DMS 273 (cell line): ENCODE measurements around the gene KLHL35.

Experiments
- DNase-seq: peaks from one replicate; lab custom pipeline; 2025; ENCODE audit not compliant: unreplicated experiment; lab: John Stamatoyannopoulos, UW

The KLHL35 gene

GRCh38 chr11:75469785-75470405, 36.9 kb upstream of the KLHL35 start:
- DNase-seq: no peak

GRCh38 chr11:75468534-75469340, 35.7 kb upstream of the KLHL35 start:
- no peak for DNase-seq

- no peak for DNase-seq
These were observed 34.9 kb upstream of the KLHL35 start for GRCh38 chr11:75467881-75468280.

GRCh38 chr11:75467311-75467710, 34.3 kb upstream of the KLHL35 start:
- no peak for DNase-seq

- DNase-seq: no peak
These were observed 32.9 kb upstream of the KLHL35 start for GRCh38 chr11:75465701-75466531.

GRCh38 chr11:75463106-75463774, 30.2 kb upstream of the KLHL35 start:
- no peak for DNase-seq

GRCh38 chr11:75462117-75462653, 29.2 kb upstream of the KLHL35 start:
- no peak for DNase-seq

- DNase-seq: no peak
These were observed 28.1 kb upstream of the KLHL35 start for GRCh38 chr11:75461151-75461550.

GRCh38 chr11:75456596-75457183, 23.7 kb upstream of the KLHL35 start:
- no peak for DNase-seq

GRCh38 chr11:75454987-75455386, 22.0 kb upstream of the KLHL35 start:
- DNase-seq: no peak

- no peak for DNase-seq
These were observed 21.1 kb upstream of the KLHL35 start for GRCh38 chr11:75453916-75454655.

- peak; percentile 39 for DNase-seq
These were observed 18.1 kb upstream of the KLHL35 start for GRCh38 chr11:75450826-75451821.

- DNase-seq: no peak
These were observed 17.2 kb upstream of the KLHL35 start for GRCh38 chr11:75450236-75450635.

GRCh38 chr11:75449776-75450175, 16.8 kb upstream of the KLHL35 start:
- DNase-seq: no peak

GRCh38 chr11:75449271-75449670, 16.3 kb upstream of the KLHL35 start:
- no peak for DNase-seq

GRCh38 chr11:75447415-75447814, 14.4 kb upstream of the KLHL35 start:
- DNase-seq: no peak

GRCh38 chr11:75445315-75445953, 12.4 kb upstream of the KLHL35 start:
- DNase-seq: peak; percentile 81

GRCh38 chr11:75443043-75443442, 10.0 kb upstream of the KLHL35 start:
- no peak for DNase-seq
